Sigmoid colon (tissue), 4 donors: ENCODE measurements around the gene DSCAML1.

ENCODE experiments used
- EP300 ChIP-seq, 4 donors: sonication (generic); formaldehyde crosslinking; IDR thresholded peaks; one replicate each; pipeline ENCODE4 v1.6.1; 2017; ENCODE audit warnings: antibody characterized with exemption in 4 of 4
- POLR2A ChIP-seq, 2 donors: fragments of 450-650 bp; IDR thresholded peaks; one replicate each; pipeline ENCODE4 v1.6.1; 2016; ENCODE audit warnings: antibody characterized with exemption in 2 of 2, mild to moderate bottlenecking in 2 of 2, moderate library complexity in 2 of 2
- POLR2AphosphoS5 ChIP-seq, 4 donors: sonication (generic); formaldehyde crosslinking; IDR thresholded peaks; one replicate each; pipeline ENCODE4 v1.6.1; 2017; ENCODE audit warnings: antibody characterized with exemption in 4 of 4
- TF ChIP-seq, protein P1 (sequence below), 4 experiments: fragments of 450-650 bp in 3 of 4; fragments of 200-600 bp in 1 of 4; IDR thresholded peaks; one replicate each; pipeline ENCODE4 v1.5.1; 2016 to 2019; ENCODE audit warnings: antibody characterized with exemption in 4 of 4, mild to moderate bottlenecking in 3 of 4, moderate library complexity in 2 of 4

DNA sequence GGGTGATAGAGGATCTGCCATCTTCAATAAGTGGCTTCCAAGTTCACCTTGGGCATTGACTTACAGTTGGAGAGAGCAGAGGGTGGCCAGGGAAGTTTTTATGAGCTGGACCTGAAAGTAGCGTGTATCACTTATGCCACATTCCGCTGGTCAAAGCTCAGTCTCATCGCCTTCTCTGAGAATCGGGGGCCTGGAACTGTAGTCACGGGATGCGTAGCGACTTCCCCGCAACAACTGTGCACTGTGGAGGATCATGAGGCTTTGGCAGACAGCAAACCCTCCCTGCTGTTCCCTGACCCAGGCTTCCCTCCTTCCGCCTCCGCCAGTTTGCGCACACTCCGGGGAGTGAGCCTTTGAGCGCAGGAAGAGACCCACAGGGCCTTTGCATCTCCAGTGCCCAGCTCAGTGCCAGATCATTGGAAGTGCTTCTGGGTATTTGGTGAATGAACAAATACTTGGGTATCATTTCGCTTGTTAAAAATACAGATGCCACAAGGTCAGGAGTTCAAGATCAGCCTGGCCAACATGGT, 373.9 kb downstream of the DSCAML1 start:
- TF ChIP-seq, protein P1, sequence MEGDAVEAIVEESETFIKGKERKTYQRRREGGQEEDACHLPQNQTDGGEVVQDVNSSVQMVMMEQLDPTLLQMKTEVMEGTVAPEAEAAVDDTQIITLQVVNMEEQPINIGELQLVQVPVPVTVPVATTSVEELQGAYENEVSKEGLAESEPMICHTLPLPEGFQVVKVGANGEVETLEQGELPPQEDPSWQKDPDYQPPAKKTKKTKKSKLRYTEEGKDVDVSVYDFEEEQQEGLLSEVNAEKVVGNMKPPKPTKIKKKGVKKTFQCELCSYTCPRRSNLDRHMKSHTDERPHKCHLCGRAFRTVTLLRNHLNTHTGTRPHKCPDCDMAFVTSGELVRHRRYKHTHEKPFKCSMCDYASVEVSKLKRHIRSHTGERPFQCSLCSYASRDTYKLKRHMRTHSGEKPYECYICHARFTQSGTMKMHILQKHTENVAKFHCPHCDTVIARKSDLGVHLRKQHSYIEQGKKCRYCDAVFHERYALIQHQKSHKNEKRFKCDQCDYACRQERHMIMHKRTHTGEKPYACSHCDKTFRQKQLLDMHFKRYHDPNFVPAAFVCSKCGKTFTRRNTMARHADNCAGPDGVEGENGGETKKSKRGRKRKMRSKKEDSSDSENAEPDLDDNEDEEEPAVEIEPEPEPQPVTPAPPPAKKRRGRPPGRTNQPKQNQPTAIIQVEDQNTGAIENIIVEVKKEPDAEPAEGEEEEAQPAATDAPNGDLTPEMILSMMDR (IDR thresholded peaks at IDR 0.05): no peak
- no peak for TF ChIP-seq POLR2A (IDR thresholded peaks at IDR 0.05)
- TF ChIP-seq POLR2AphosphoS5 (IDR thresholded peaks at IDR 0.05): no peak
- TF ChIP-seq EP300 (IDR thresholded peaks at IDR 0.05): no peak
